Stimulated activated CD4-positive, alpha-beta T cell treated with anti-CD3 and anti-CD28 coated beads, TNF-alpha, amount 100 ng/mL, for 24 hours (primary cell): ENCODE results near the gene SLC24A4.
A peak's percentile ranks its signal among the peaks of the same experiment; 100 is the strongest.
"Not testable (repeated sequence)": the region's sequence is repeated elsewhere in the genome, so short reads cannot be mapped to it uniquely, and the experiment has no call there.

Experiments used
- DNase-seq, 3 experiments: peaks; one replicate each; pipeline ENCODE4 v3.0.0-alpha.2; 2020; ENCODE audit warnings: low read depth in 3 of 3

The SLC24A4 gene

GRCh38 chr14:92519246-92520101 is 196.5 kb downstream of the SLC24A4 start:
- DNase-seq: no peak

- no peak for DNase-seq
These were observed 197.4 kb downstream of the SLC24A4 start for GRCh38 chr14:92520102-92521057.

- DNase-seq: no peak
These were observed 198.1 kb downstream of the SLC24A4 start for GRCh38 chr14:92521058-92521415.

- DNase-seq: no peak
These were observed 200.8 kb downstream of the SLC24A4 start for GRCh38 chr14:92523752-92524151.

GRCh38 chr14:92524602-92525185 is 201.7 kb downstream of the SLC24A4 start:
- no peak for DNase-seq

GRCh38 chr14:92525322-92526095 is 202.5 kb downstream of the SLC24A4 start:
- DNase-seq: no peak

- DNase-seq: no peak
These were observed 204.8 kb downstream of the SLC24A4 start for GRCh38 chr14:92527721-92528120.

- no peak for DNase-seq
These were observed 205.6 kb downstream of the SLC24A4 start for GRCh38 chr14:92528486-92529100.

GRCh38 chr14:92529903-92530302 is 206.9 kb downstream of the SLC24A4 start:
- DNase-seq: no peak

- DNase-seq: peak in 1 of 3 experiments; percentile 45
These were observed 208.3 kb downstream of the SLC24A4 start for GRCh38 chr14:92531106-92531873.

- no peak for DNase-seq
These were observed 209.7 kb downstream of the SLC24A4 start for GRCh38 chr14:92532490-92533163.

- no peak for DNase-seq
These were observed 212.1 kb downstream of the SLC24A4 start for GRCh38 chr14:92534932-92535643.

GRCh38 chr14:92536231-92536630 is 213.3 kb downstream of the SLC24A4 start:
- DNase-seq: not testable (repeated sequence)

- no peak for DNase-seq
These were observed 215.5 kb downstream of the SLC24A4 start for GRCh38 chr14:92538412-92538985.

- no peak for DNase-seq
These were observed 216.5 kb downstream of the SLC24A4 start for GRCh38 chr14:92539419-92539818.

GRCh38 chr14:92539875-92540274 is 216.9 kb downstream of the SLC24A4 start:
- no peak for DNase-seq

- no peak for DNase-seq
These were observed 217.6 kb downstream of the SLC24A4 start for GRCh38 chr14:92540472-92541048.
